GM12878 (cell line): Measurements from ENCODE around the gene ZNF570. TPM values are rescaled to one million over a fixed set of nuclear protein-coding genes. Genes with fewer than 3 reads are reported as not detected.

Experiments
- ATAC-seq: fragments of 200-7000 bp; cut with Tn5 transposase; 3 replicates; pipeline ENCODE4 v1.9.1; 2020; ENCODE audit warnings: mild to moderate bottlenecking, moderate library complexity
- BruUV-seq: library from RNA; stranded (reverse); fragments of 400-500 nt; replicated peaks from 2 replicates; lab custom pipeline; 2021; lab: Mats Ljungman, UMichigan
- CTCF ChIA-PET: fragments of 300-600 bp; sonication (Branson Sonifier 250); formaldehyde crosslinking; extraction: SDS; loops from one replicate; lab custom pipeline; 2021; ENCODE audit warnings: inconsistent platforms; lab: Yijun Ruan, JAX
- POLR2A ChIA-PET: fragments of 350-600 bp; formaldehyde crosslinking; extraction: SDS; loops from one replicate; lab custom pipeline; 2021; ENCODE audit warnings: inconsistent platforms; lab: Charles Lee
- RAD21 ChIA-PET: fragments of 300-600 bp; sonication (Branson Sonifier 250); formaldehyde crosslinking; loops from one replicate; lab custom pipeline; 2023; ENCODE audit warnings: antibody characterized with exemption; ENCODE audit not compliant: unreplicated experiment; lab: Charles Lee
- SMC1A ChIA-PET: fragments of 300-600 bp; sonication (Branson Sonifier 250); formaldehyde crosslinking; loops from one replicate; lab custom pipeline; 2023; ENCODE audit not compliant: unreplicated experiment, uncharacterized antibody; lab: Charles Lee
- DNase-seq: peaks from one replicate; pipeline ENCODE4 v3.0.0-alpha.2; 2011; ENCODE audit warnings: low read depth, low spot score
- FAIRE-seq: peaks from 3 replicates; lab custom pipeline; 2011; peaks lifted over from hg19 to GRCh38; lab: Jason Lieb, UNC
- H2AFZ ChIP-seq: 2 replicates; pipeline ENCODE4 v1.6.0; 2011; ENCODE audit warnings: low read depth, low read length, control low read depth; ENCODE audit not compliant: control insufficient read depth
- H3K27ac ChIP-seq: 2 replicates; pipeline ENCODE4 v1.5.1; 2011; ENCODE audit warnings: control low read depth; ENCODE audit not compliant: control insufficient read depth, insufficient read depth
- H3K27me3 ChIP-seq, 2 experiments: replicated peaks in 1 of 2; 2 replicates each; pipeline versions ENCODE4 v1.6.0 to v1.6.1; 2011; ENCODE audit warnings: low read length in 1 of 2; ENCODE audit not compliant: control insufficient read depth in 2 of 2, insufficient read depth in 2 of 2
- H3K36me3 ChIP-seq, 2 experiments: 2 replicates each; pipeline ENCODE4 v1.5.1; 2011; ENCODE audit warnings: low read length in 1 of 2; ENCODE audit not compliant: control insufficient read depth in 2 of 2, insufficient read depth in 2 of 2
- H3K4me1 ChIP-seq: 2 replicates; pipeline ENCODE4 v1.6.1; 2011; ENCODE audit warnings: mild to moderate bottlenecking, low read length, moderate library complexity, mixed read lengths; ENCODE audit not compliant: control insufficient read depth, insufficient read depth
- H3K4me2 ChIP-seq: 2 replicates; pipeline ENCODE4 v1.6.0; 2011; ENCODE audit warnings: control low read depth; ENCODE audit not compliant: control insufficient read depth, insufficient read depth
- H3K4me3 ChIP-seq: fragments of 200-600 bp; sonication (generic); 2 replicates; pipeline ENCODE4 v1.5.1; 2016
- H3K79me2 ChIP-seq: 2 replicates; pipeline ENCODE4 v1.6.0; 2011; ENCODE audit warnings: low read length; ENCODE audit not compliant: control insufficient read depth, insufficient read depth
- H3K9ac ChIP-seq: 2 replicates; pipeline ENCODE4 v1.8.0; 2011; ENCODE audit warnings: low read length, control low read depth, mixed read lengths; ENCODE audit not compliant: control insufficient read depth, insufficient read depth
- H3K9me3 ChIP-seq: replicated peaks from 3 replicates; pipeline ENCODE4 v1.5.1; 2011; ENCODE audit warnings: mild to moderate bottlenecking, low read length; ENCODE audit not compliant: control insufficient read depth, insufficient read depth
- H4K20me1 ChIP-seq: 2 replicates; pipeline ENCODE4 v1.6.0; 2011; ENCODE audit not compliant: control insufficient read depth, insufficient read depth
- ATF3 ChIP-seq: IDR thresholded peaks from 2 replicates; pipeline ENCODE4 v1.6.1; 2011; ENCODE audit warnings: low read depth, mild to moderate bottlenecking, low read length, moderate library complexity, borderline replicate concordance; ENCODE audit errors: extremely low read depth
- CBFB ChIP-seq: IDR thresholded peaks from 2 replicates; pipeline ENCODE4 v1.6.1; 2016; ENCODE audit warnings: antibody characterized with exemption, low read depth
- CREM ChIP-seq: IDR thresholded peaks from 2 replicates; pipeline ENCODE4 v1.6.1; 2014; ENCODE audit warnings: antibody characterized with exemption, low read depth
- ESRRA ChIP-seq: IDR thresholded peaks from 2 replicates; pipeline ENCODE4 v1.6.1; 2012; ENCODE audit warnings: mild to moderate bottlenecking, low read length, improper control_type of control experiment
- FOXK2 ChIP-seq: fragments of 450-650 bp; IDR thresholded peaks from 2 replicates; pipeline ENCODE4 v1.6.1; 2017; ENCODE audit warnings: mild to moderate bottlenecking, moderate library complexity
- HDGF ChIP-seq: fragments of 450-650 bp; IDR thresholded peaks from 2 replicates; pipeline ENCODE4 v1.6.1; 2016; ENCODE audit warnings: antibody characterized with exemption
- JUNB ChIP-seq: IDR thresholded peaks from 2 replicates; pipeline ENCODE4 v1.6.1; 2016; ENCODE audit warnings: antibody characterized with exemption, mild to moderate bottlenecking
- MXI1 ChIP-seq: fragments of 150-350 bp; IDR thresholded peaks from 2 replicates; pipeline ENCODE4 v1.6.1; 2011; ENCODE audit warnings: low read depth, mild to moderate bottlenecking, inconsistent platforms, low read length, improper control_type of control experiment
- PAX5 ChIP-seq: IDR thresholded peaks from 2 replicates; pipeline ENCODE4 v1.6.1; 2011; ENCODE audit warnings: low read depth, low read length, borderline replicate concordance
- RB1 ChIP-seq: fragments of 450-650 bp; formaldehyde crosslinking; IDR thresholded peaks from 2 replicates; pipeline ENCODE4 v1.6.1; 2017; ENCODE audit warnings: mild to moderate bottlenecking, borderline replicate concordance
- RCOR1 ChIP-seq: conservative IDR thresholded peaks from 2 replicates; pipeline ENCODE4 v1.6.1; 2012; ENCODE audit warnings: low read depth, low read length, improper control_type of control experiment
- SMAD1 ChIP-seq: fragments of 450-650 bp; IDR thresholded peaks from 2 replicates; pipeline ENCODE4 v1.6.1; 2018; ENCODE audit warnings: mild to moderate bottlenecking, low read depth; ENCODE audit not compliant: partially characterized antibody
- SMARCA5 ChIP-seq: fragments of 450-650 bp; IDR thresholded peaks from 2 replicates; pipeline ENCODE4 v1.6.1; 2017; ENCODE audit warnings: mild to moderate bottlenecking
- ZNF384 ChIP-seq: IDR thresholded peaks from 2 replicates; pipeline ENCODE4 v1.6.1; 2012; ENCODE audit warnings: low read depth, mild to moderate bottlenecking, low read length, improper control_type of control experiment, borderline replicate concordance
- WGBS: methylation state at CpG from one replicate; pipeline ENCODE4 v1.1.6; 2016; ENCODE audit warnings: low lambda C conversion rate; ENCODE audit not compliant: insufficient replicate concordance, insufficient coverage; ENCODE audit errors: missing lambda C conversion rate; 5-methylcytosine and 5-hydroxymethylcytosine counted together
- in situ Hi-C: fragments of 300-500 bp; cut with MboI; formaldehyde crosslinking; loops from 9 replicates; pipeline ENCODE4 v1.14.3; 2018; ENCODE audit warnings: mixed read lengths
- intact Hi-C: fragments of 100-400 bp; cut with micrococcal nuclease; formaldehyde crosslinking; loops from one replicate; pipeline ENCODE4 v1.14.2; 2022; ENCODE audit not compliant: unreplicated experiment
- polyA plus RNA-seq, 11 experiments: library from polyadenylated mRNA; depleted of rRNA in 4 of 11; unstranded in 6 of 11; stranded (reverse) in 5 of 11; fragments of >200 nt; fragmentation: Nextera tagmentation in 4 of 11; fragmentation: Illumina TruSeq in 1 of 11; extraction: Ambion mirVana in 4 of 11; extraction: Trizol in 1 of 11; gene quantifications; 1 replicate in 1 of 11; 2 replicates in 10 of 11; pipeline versions ENCODE4 v1.2.1 to v1.2.3, GENCODE V29; 2011 to 2016; ENCODE audit warnings: inconsistent platforms in 2 of 11, missing spikeins in 2 of 11, low read depth in 1 of 11
- total RNA-seq, 4 experiments: library from RNA; depleted of rRNA in 3 of 4; stranded (reverse); fragments of >200 nt in 3 of 4; fragmentation: Illumina TruSeq in 1 of 4; extraction: Trizol in 1 of 4; gene quantifications; 2 replicates each; pipeline versions ENCODE4 v1.2.1 to v1.2.3, GENCODE V29; 2013 to 2021

The ZNF570 gene
- total and polyA plus RNA-seq, 10 of the 15 experiments (the other 5 are each of a cell fraction or from before 2014, with no cell fraction given) = 0.25 to 3.6 (median 1.7) TPM

DNA sequence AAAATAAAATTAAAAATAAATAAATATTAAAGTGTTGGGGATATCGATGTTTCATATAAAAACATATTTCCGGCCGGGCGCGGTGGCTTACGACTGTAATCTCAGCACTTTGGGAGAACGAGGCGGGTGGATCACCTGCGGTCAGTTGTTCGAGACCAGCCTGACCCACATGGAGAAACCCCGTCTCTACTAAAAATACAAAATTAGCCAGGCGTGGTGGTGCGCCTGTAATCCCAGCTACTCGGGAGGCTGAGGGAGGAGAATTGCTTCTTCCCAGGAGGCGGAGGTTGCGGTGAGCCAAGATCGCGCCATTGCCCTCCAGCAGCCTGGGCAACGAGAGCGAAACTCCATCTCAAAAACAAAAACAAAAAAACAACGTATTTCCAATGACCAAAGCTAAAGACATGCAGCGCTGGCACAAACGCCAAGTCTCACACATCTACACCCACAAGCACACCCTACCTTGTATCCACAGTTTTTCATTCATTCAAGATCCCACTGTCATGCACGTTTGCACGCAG, 2.8 kb upstream of the ZNF570 start:
- H3K36me3 ChIP-seq = peaks cover 0 to 6% of the 10 kb centered on the region in 2 experiments; a peak in 1 of 4 replicates
- H2AFZ ChIP-seq = peak overlapping the region; percentile 96
- peak; percentile 9 for DNase-seq
- no peak for TF ChIP-seq ESRRA
- no peak for TF ChIP-seq RB1
- TF ChIP-seq, all 136 proteins: peak for 0
- intact Hi-C loops = loop anchor here (5.0 kb wide), 4 partner anchors 126 to 694 kb away; partner anchors contain the start of genes ZFP30, ZNF540, ZNF571 and ZNF850
- ChIA-PET CTCF (interaction anchor here (2.0 kb wide), 1 partner anchor 96 kb away, joined by 4 read pairs; the partner anchor contains the start of gene ZNF527), POLR2A (interaction anchor here (0.7 to 2.1 kb wide), 2 partner anchors 96 to 908 kb away, joined by 3 to 11 read pairs; partner anchors contain the start of genes PSMD8 and ZNF527), RAD21 (interaction anchor here (1.4 kb wide), 1 partner anchor 96 kb away, joined by 9 read pairs; the partner anchor contains the start of gene ZNF527), SMC1A (interaction anchor here (0.7 to 1.3 kb wide), 3 partner anchors 22 to 187 kb away, joined by 3 to 4 read pairs (median 3); partner anchors contain the start of gene ZNF527)
- Histone ChIP-seq H3K4me1 (peaks cover 4% of the 10 kb centered on the region), H3K27ac (peak overlapping the region; percentile 81), H3K9ac (peak overlapping the region; percentile 83; the same call in 1 of the 2 replicates), H3K9me3 (peaks cover 6% of the 10 kb centered on the region), H4K20me1 (no peaks in the 10 kb centered on the region), H3K27me3 (no peaks in the 10 kb centered on the region), H3K4me3 (peak overlapping the region; percentile 93), H3K4me2 (peak overlapping the region; percentile 87), H3K79me2 (peaks cover 8% of the 10 kb centered on the region)
- no TSS peak for BruUV-seq
- FAIRE-seq (no peak), ATAC-seq (no peak)
- WGBS = 65% methylated on average over 25 of the region's 25 CpGs
- in situ Hi-C loops = no loop called here

DNA sequence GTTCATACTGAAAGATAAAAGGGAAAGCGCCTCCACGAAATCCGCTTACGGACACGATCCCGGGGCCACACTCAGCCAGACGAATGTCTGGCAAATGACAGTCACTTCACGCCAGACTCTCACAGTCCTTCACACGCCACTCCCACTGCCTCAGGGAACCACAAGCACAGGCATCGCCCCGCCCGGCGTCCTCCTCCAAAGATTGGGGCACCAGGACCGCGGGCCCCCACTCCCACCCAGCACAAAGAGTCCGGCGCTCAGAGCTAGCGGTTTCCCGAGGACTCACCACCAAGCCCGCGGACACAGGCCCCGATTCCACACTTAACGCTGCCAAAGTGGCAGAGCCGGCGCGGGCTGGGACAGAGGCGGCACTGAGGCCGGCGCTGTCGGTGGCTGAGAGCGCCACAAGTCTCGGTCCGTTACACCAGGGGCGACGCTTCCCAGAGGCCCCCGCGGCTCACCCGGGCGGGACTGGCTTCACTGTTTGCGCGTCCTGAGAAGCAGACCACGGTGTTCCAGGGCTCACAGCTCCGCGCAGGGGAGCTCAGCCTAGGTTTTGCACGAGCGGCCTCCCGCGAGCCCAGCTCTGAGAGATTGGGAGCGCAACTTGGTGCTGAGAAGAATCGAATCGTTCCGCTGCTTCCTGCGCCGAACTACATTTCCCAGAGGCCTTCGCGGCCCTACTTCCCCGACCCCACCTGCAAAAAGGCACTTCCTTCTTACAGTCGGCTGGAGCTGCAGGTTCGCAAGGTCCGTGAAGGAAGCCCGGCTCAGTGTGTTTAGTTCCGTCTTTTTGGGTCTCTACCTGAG, 2.2 kb upstream of the ZNF570 start, which contains the start of gene ZNF569:
Gene ZNF569, minus strand, starts transcription at position 647 of the 810 bp plus-strand sequence. CDS start 22,523 bp downstream, outside the sequence.
- BruUV-seq = no TSS peak
- in situ Hi-C loops = no loop called here
- RAD21 ChIA-PET = interaction anchor here (1.4 kb wide), 1 partner anchor 96 kb away, joined by 9 read pairs; the partner anchor contains the start of gene ZNF527
- TF ChIP-seq JUNB (no peak), RCOR1 (no peak), CBFB (peak; percentile 36; the same call in 1 of the 2 replicates), SMAD1 (no peak), SMARCA5 (peak; percentile 49; the same call in 1 of the 2 replicates), FOXK2 (no peak), CREM (peak; percentile 82), ZNF384 (no peak), PAX5 (peak; percentile 87), HDGF (0 out of 2 replicates have a peak, but pooled peaks have one; percentile 47), MXI1 (peak; percentile 62; the same call in 1 of the 2 replicates), ATF3 (0 out of 2 replicates have a peak, but pooled peaks have one; percentile 12)

More for the DNA sequence above, 2.2 kb upstream of the ZNF570 start, which contains the start of gene ZNF569:
- SMC1A ChIA-PET = interaction anchor here (1.3 kb wide), 1 partner anchor 96 kb away, joined by 4 read pairs; the partner anchor contains the start of gene ZNF527
- under 1% methylated on average over 62 of the region's 62 CpGs for WGBS
- Histone ChIP-seq H3K36me3 (peaks cover 0 to 6% of the 10 kb centered on the region in 2 experiments; a peak in 1 of 4 replicates), H3K79me2 (peaks cover 8% of the 10 kb centered on the region), H3K9me3 (peaks cover 6% of the 10 kb centered on the region), H3K27me3 (no peaks in the 10 kb centered on the region), H3K9ac (peak within 1 kb of the TSS; percentile 83), H3K4me1 (peaks cover 4% of the 10 kb centered on the region), H3K4me3 (peak within 1 kb of the TSS; percentile 93), H3K4me2 (peak within 1 kb of the TSS; percentile 87), H2AFZ (peak within 1 kb of the TSS; percentile 96), H4K20me1 (no peaks in the 10 kb centered on the region), H3K27ac (peak within 1 kb of the TSS; percentile 81)
- DNase-seq (peak; percentile 77), ATAC-seq (peak; percentile 83), FAIRE-seq (peak; percentile 87)
- intact Hi-C loops = loop anchor here (1.0 to 5.0 kb wide), 5 partner anchors 97 to 695 kb away; partner anchors contain the start of genes ZFP30, ZNF540, ZNF571 and ZNF850
- CTCF ChIA-PET = interaction anchor here (2.0 kb wide), 1 partner anchor 96 kb away, joined by 4 read pairs; the partner anchor contains the start of gene ZNF527
- POLR2A ChIA-PET = interaction anchor here (1.1 to 2.1 kb wide), 2 partner anchors 11 to 96 kb away, joined by 3 to 11 read pairs; partner anchors contain the start of gene ZNF527
